ENCODE data around the gene CAND2. TPM values are rescaled to one million over a fixed set of nuclear protein-coding genes. Genes with fewer than 3 reads are reported as not detected.
A peak's percentile ranks its signal among the peaks of the same experiment; 100 is the strongest.

Gene CAND2
- total and polyA plus RNA-seq, 2 experiments from 2014 or later = 5.6 to 20.5 TPM

DNA sequence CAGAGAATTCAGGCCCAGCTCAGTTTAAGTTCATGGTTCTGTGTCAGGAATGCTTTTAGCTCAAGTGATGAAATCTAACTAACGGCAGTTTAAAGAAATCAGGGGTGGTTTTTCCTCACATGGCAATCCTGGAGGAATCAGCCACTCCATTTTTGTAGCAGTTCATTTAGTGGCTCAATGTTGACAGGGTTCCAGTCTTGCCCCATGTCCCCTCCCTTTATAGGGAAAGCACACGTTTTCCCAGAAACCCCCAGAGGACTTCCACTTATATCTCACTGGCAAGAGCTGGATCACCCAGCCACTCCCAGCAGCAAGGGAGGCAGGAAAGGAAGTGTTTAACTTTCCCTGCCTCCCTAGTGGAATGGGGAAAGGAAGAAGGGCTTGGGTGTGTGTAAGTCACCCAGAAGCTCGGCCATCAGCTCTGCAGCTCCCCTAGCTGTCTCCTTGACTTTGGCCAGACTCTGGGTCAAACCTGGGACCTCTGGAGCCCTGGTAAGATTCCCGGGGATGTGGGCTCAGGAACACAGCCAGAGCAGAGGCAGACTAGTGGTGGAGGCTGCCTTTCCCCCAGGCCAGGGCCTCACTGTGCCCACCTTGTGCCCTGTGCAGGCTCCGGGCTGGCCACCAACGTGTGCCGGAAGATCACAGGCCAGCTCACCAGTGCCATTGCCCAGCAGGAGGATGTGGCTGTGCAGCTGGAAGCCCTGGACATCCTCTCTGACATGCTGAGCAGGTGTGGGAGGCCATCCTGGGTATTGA is 11.3 kb downstream of the CAND2 start:
- peaks cover 15% of the 10 kb centered on the region for H3K4me1 Mint-ChIP-seq
- Histone ChIP-seq H3K4me2 (no peak overlapping the region), H3K27ac (ENCODE audit: low read depth) (no peak overlapping the region), H3K4me1 (ENCODE audit: insufficient read depth) (peaks cover 8% of the 10 kb centered on the region), H3K9me2 (ENCODE audit: insufficient read depth) (no peaks in the 10 kb centered on the region), H3K27me3 (ENCODE audit: insufficient read depth) (no peaks in the 10 kb centered on the region), H4K20me1 (replicated peaks; ENCODE audit: insufficient read depth) (no peaks in the 10 kb centered on the region), H2AFZ (no peak overlapping the region), H3K36me3 (ENCODE audit: insufficient read depth) (0 out of 2 replicates have a peak, but pooled peaks cover 4% of the 10 kb centered on the region), H3F3A (replicated peaks; ENCODE audit: low read depth) (no peaks in the 10 kb centered on the region), H3K79me2 (replicated peaks; ENCODE audit: insufficient read depth) (no peaks in the 10 kb centered on the region), H3K4me3 (no peak overlapping the region)
- peaks cover 24% of the 10 kb centered on the region for H3K36me3 Mint-ChIP-seq (ENCODE audit: low read depth)
- ATAC-seq (no peak), DNase-seq (ENCODE audit: low spot score) (no peak)
- H3K4me3 Mint-ChIP-seq = no peak overlapping the region
- TF ChIP-seq, protein P1, sequence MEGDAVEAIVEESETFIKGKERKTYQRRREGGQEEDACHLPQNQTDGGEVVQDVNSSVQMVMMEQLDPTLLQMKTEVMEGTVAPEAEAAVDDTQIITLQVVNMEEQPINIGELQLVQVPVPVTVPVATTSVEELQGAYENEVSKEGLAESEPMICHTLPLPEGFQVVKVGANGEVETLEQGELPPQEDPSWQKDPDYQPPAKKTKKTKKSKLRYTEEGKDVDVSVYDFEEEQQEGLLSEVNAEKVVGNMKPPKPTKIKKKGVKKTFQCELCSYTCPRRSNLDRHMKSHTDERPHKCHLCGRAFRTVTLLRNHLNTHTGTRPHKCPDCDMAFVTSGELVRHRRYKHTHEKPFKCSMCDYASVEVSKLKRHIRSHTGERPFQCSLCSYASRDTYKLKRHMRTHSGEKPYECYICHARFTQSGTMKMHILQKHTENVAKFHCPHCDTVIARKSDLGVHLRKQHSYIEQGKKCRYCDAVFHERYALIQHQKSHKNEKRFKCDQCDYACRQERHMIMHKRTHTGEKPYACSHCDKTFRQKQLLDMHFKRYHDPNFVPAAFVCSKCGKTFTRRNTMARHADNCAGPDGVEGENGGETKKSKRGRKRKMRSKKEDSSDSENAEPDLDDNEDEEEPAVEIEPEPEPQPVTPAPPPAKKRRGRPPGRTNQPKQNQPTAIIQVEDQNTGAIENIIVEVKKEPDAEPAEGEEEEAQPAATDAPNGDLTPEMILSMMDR (conservative IDR thresholded peaks at IDR 0.05; ENCODE audit: low read depth in 2 of 2) = no peak
- H3K27ac Mint-ChIP-seq = no peak overlapping the region
- H3K9me3 Mint-ChIP-seq = no peaks in the 10 kb centered on the region
- H3K27me3 Mint-ChIP-seq (ENCODE audit: insufficient read depth, low read depth, poor library complexity) = peaks cover 4% of the 10 kb centered on the region

DNA sequence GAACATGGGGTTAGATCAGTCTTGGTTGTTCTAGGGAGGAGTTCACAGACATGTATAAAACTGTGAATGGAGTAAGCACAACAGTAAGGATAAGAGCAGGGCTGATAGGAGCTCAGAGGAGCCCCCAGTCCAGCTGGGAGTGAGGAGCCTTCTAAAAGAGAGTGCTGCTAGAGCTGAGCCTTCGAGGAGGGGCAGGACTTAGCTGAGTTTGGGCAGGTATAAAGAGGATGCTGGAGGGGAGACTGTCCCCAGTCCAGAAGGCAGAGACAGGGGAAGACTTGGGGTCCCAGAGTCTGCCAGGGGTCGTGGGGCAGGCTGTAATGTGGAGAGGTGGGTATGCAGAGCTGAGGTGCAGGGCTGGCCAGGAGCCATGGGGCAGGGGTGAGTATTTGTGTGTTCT is 12.1 kb downstream of the CAND2 start:
- no peak overlapping the region for H3K27ac Mint-ChIP-seq
- H3K36me3 ChIP-seq (ENCODE audit: insufficient read depth) = 0 out of 2 replicates have a peak, but pooled peaks cover 2% of the 10 kb centered on the region
- no peaks in the 10 kb centered on the region for H3K27me3 ChIP-seq (ENCODE audit: insufficient read depth)
- no peak overlapping the region for H2AFZ ChIP-seq
- H3K4me1 ChIP-seq (ENCODE audit: insufficient read depth) = peaks cover 8% of the 10 kb centered on the region
- no peak for ATAC-seq
- no peaks in the 10 kb centered on the region for H3K79me2 ChIP-seq (replicated peaks; ENCODE audit: insufficient read depth)
- no peak overlapping the region for H3K4me2 ChIP-seq
- DNase-seq (ENCODE audit: low spot score) = no peak
- peaks cover 15% of the 10 kb centered on the region for H3K4me1 Mint-ChIP-seq
- H3K36me3 Mint-ChIP-seq (ENCODE audit: low read depth) = peaks cover 24% of the 10 kb centered on the region
- no peaks in the 10 kb centered on the region for H4K20me1 ChIP-seq (replicated peaks; ENCODE audit: insufficient read depth)
- H3K4me3 ChIP-seq = no peak overlapping the region
- H3K9me3 Mint-ChIP-seq = no peaks in the 10 kb centered on the region
- no peaks in the 10 kb centered on the region for H3F3A ChIP-seq (replicated peaks; ENCODE audit: low read depth)
- H3K27me3 Mint-ChIP-seq (ENCODE audit: insufficient read depth, low read depth, poor library complexity) = peaks cover 4% of the 10 kb centered on the region
- no peaks in the 10 kb centered on the region for H3K9me2 ChIP-seq (ENCODE audit: insufficient read depth)
- peak overlapping the region; percentile 45; the same call in 2 of the 3 replicates for H3K4me3 Mint-ChIP-seq
- no peak overlapping the region for H3K27ac ChIP-seq (ENCODE audit: low read depth)
- no peak for TF ChIP-seq JUNB (IDR thresholded peaks at IDR 0.05; ENCODE audit: unreplicated experiment)
- no peak for TF ChIP-seq NANOG (IDR thresholded peaks at IDR 0.05; ENCODE audit: borderline replicate concordance)
- TF ChIP-seq, protein P1 (conservative IDR thresholded peaks at IDR 0.05; ENCODE audit: low read depth in 2 of 2) = no peak
- TF ChIP-seq ZNF114 (CRISPR knock-in tag; IDR thresholded peaks at IDR 0.05) = no peak
- TF ChIP-seq EZH2phosphoT487 (IDR thresholded peaks at IDR 0.05; ENCODE audit: unreplicated experiment) = no peak
- TF ChIP-seq, protein P2, sequence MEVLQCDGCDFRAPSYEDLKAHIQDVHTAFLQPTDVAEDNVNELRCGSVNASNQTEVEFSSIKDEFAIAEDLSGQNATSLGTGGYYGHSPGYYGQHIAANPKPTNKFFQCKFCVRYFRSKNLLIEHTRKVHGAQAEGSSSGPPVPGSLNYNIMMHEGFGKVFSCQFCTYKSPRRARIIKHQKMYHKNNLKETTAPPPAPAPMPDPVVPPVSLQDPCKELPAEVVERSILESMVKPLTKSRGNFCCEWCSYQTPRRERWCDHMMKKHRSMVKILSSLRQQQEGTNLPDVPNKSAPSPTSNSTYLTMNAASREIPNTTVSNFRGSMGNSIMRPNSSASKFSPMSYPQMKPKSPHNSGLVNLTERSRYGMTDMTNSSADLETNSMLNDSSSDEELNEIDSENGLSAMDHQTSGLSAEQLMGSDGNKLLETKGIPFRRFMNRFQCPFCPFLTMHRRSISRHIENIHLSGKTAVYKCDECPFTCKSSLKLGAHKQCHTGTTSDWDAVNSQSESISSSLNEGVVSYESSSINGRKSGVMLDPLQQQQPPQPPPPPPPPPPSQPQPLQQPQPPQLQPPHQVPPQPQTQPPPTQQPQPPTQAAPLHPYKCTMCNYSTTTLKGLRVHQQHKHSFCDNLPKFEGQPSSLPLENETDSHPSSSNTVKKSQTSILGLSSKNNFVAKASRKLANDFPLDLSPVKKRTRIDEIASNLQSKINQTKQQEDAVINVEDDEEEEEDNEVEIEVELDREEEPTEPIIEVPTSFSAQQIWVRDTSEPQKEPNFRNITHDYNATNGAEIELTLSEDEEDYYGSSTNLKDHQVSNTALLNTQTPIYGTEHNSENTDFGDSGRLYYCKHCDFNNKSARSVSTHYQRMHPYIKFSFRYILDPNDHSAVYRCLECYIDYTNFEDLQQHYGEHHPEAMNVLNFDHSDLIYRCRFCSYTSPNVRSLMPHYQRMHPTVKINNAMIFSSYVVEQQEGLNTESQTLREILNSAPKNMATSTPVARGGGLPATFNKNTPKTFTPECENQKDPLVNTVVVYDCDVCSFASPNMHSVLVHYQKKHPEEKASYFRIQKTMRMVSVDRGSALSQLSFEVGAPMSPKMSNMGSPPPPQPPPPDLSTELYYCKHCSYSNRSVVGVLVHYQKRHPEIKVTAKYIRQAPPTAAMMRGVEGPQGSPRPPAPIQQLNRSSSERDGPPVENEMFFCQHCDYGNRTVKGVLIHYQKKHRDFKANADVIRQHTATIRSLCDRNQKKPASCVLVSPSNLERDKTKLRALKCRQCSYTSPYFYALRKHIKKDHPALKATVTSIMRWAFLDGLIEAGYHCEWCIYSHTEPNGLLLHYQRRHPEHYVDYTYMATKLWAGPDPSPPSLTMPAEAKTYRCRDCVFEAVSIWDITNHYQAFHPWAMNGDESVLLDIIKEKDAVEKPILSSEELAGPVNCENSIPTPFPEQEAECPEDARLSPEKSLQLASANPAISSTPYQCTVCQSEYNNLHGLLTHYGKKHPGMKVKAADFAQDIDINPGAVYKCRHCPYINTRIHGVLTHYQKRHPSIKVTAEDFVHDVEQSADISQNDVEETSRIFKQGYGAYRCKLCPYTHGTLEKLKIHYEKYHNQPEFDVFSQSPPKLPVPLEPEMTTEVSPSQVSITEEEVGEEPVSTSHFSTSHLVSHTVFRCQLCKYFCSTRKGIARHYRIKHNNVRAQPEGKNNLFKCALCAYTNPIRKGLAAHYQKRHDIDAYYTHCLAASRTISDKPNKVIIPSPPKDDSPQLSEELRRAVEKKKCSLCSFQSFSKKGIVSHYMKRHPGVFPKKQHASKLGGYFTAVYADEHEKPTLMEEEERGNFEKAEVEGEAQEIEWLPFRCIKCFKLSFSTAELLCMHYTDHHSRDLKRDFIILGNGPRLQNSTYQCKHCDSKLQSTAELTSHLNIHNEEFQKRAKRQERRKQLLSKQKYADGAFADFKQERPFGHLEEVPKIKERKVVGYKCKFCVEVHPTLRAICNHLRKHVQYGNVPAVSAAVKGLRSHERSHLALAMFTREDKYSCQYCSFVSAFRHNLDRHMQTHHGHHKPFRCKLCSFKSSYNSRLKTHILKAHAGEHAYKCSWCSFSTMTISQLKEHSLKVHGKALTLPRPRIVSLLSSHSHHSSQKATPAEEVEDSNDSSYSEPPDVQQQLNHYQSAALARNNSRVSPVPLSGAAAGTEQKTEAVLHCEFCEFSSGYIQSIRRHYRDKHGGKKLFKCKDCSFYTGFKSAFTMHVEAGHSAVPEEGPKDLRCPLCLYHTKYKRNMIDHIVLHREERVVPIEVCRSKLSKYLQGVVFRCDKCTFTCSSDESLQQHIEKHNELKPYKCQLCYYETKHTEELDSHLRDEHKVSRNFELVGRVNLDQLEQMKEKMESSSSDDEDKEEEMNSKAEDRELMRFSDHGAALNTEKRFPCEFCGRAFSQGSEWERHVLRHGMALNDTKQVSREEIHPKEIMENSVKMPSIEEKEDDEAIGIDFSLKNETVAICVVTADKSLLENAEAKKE (CRISPR knock-in tag; IDR thresholded peaks at IDR 0.05) = no peak
- TF ChIP-seq, protein P3, sequence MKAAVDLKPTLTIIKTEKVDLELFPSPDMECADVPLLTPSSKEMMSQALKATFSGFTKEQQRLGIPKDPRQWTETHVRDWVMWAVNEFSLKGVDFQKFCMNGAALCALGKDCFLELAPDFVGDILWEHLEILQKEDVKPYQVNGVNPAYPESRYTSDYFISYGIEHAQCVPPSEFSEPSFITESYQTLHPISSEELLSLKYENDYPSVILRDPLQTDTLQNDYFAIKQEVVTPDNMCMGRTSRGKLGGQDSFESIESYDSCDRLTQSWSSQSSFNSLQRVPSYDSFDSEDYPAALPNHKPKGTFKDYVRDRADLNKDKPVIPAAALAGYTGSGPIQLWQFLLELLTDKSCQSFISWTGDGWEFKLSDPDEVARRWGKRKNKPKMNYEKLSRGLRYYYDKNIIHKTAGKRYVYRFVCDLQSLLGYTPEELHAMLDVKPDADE (IDR thresholded peaks at IDR 0.05) = no peak
- no peak for TF ChIP-seq STAT1 (IDR thresholded peaks at IDR 0.05; ENCODE audit: unreplicated experiment)
- TF ChIP-seq CREB1 (CRISPR knock-in tag; IDR thresholded peaks at IDR 0.05; ENCODE audit: low read depth) = no peak
